ENCODE results near the gene BANK1.
A peak's percentile ranks its signal among the peaks of the same experiment; 100 is the strongest.
"Not testable (repeated sequence)": the region's sequence is repeated elsewhere in the genome, so short reads cannot be mapped to it uniquely, and the experiment has no call there.

Gene BANK1

DNA sequence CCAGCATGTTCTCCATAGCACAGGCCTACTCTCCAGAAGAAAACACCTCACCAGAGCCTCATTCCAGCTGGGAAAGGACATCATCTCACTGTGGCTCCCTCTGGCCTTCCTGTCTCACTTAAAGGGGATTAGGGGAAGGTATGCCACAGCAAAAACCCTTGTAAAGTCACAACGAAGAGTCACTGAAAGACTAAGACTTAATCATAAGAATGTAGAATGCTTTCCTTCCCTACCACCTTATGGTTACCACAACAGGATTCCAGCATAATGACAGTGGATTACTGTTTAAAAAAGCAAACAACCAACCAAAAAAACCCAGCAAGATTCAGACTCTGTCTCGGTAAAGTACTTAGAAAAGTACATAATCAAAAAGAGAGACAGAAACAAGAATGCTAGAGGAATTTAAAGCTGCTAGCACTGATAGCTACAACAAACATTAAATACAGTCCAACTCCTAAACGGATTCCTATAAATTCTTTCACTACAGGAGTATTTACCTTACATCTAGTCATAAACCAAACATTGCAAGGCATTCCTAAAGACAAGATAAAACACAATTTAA lies 75.1 kb downstream of the BANK1 start:
- peak; percentile 64 for DNase-seq (ENCODE audit: low read depth, low spot score)
- POLR2A ChIA-PET, result no interaction called here

DNA sequence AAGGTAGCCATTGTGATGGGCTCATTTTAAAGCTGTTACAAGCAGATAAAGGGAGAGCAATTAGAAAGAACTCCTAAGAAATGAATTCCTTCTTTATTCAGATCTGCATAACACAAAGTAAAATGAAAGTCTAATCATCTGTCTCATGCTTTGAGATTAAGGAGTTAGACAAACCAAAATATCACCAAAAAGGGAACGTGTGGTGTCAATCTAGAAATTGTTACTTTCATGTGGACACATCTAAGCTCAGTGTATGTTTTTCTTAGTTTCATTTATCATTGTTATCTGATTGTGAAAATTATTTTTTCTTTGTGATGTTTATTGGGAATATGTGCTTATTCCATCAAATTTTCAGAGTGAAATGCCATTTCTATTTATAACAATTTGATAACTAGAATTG lies 80.3 kb downstream of the BANK1 start:
- no peak for DNase-seq (ENCODE audit: low read depth, low spot score)
- ChIA-PET CTCF (interaction anchor here (0.9 kb wide), 1 partner anchor 9 kb away, joined by 3 read pairs; no protein-coding TSS in a partner anchor), POLR2A (no interaction called here)
- TF ChIP-seq, protein P1, sequence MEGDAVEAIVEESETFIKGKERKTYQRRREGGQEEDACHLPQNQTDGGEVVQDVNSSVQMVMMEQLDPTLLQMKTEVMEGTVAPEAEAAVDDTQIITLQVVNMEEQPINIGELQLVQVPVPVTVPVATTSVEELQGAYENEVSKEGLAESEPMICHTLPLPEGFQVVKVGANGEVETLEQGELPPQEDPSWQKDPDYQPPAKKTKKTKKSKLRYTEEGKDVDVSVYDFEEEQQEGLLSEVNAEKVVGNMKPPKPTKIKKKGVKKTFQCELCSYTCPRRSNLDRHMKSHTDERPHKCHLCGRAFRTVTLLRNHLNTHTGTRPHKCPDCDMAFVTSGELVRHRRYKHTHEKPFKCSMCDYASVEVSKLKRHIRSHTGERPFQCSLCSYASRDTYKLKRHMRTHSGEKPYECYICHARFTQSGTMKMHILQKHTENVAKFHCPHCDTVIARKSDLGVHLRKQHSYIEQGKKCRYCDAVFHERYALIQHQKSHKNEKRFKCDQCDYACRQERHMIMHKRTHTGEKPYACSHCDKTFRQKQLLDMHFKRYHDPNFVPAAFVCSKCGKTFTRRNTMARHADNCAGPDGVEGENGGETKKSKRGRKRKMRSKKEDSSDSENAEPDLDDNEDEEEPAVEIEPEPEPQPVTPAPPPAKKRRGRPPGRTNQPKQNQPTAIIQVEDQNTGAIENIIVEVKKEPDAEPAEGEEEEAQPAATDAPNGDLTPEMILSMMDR (IDR thresholded peaks at IDR 0.05; ENCODE audit: insufficient read depth, low read length, missing control alignments), result no peak
- H3K4me3 ChIP-seq (ENCODE audit: low read depth, low read length), result no peak overlapping the region

More for the DNA sequence above, 75.1 kb downstream of the BANK1 start:
- CTCF ChIA-PET, result no interaction called here
- no peak overlapping the region for H3K4me3 ChIP-seq (ENCODE audit: low read depth, low read length)
- TF ChIP-seq, protein P1 (IDR thresholded peaks at IDR 0.05; ENCODE audit: insufficient read depth, low read length, missing control alignments), result no peak

DNA sequence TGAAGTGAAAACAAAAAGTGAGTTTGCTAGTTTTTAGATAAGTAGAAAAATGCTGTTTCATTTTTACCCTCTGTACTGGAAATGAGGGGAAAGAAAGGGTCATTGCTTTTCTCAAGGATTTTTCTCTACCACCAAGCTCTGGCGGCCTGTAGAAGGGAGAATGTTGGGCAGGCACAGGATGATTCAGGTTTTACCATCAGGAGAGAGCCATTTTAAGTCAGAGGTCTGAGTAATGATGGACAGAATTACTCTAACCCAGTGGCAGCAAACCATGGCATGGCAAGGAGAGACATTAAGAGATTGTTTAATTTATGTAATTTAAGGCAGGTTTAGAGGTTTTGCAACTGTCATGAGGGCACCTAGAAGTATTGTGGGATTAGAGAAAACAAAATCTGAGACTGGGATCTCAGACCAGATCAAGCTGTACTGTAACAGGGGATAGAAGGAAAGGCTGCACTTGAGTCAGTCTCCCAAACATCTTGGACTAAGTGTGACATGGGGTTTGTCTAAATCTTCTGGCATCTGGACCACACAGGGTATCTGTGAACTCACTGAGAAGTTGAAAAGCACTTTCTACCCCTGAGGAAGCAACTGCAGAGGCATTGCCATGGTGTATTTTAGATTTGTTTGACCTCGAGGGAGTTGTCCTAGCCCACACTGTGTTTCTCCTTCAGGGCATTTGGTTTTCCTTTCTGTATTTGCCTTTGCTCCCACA lies 81.6 kb downstream of the BANK1 start:
- no peak for DNase-seq (ENCODE audit: low read depth, low spot score)
- no peak overlapping the region for H3K4me3 ChIP-seq (ENCODE audit: low read depth, low read length)
- ChIA-PET POLR2A (no interaction called here), CTCF (no interaction called here)
- TF ChIP-seq, protein P1 (IDR thresholded peaks at IDR 0.05; ENCODE audit: insufficient read depth, low read length, missing control alignments), result no peak

DNA sequence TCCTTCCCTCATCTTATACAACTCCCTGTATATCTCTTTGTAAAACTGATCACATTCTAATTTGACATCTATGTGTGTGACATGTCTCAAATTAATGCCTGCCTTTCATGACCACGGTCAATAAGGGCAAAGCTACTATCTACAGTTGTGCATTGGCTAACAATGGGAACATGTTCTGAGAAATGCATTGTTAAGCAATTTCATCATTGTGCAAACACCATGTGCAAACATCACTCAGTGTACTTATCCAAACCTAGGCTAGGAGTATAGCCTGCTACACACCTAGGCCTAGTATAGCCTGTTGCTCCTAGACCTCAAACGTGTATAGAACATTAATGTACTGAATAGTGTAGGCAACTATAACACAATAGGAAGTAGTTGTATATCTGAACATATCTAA lies 95.0 kb downstream of the BANK1 start:
- TF ChIP-seq, protein P1 (IDR thresholded peaks at IDR 0.05; ENCODE audit: insufficient read depth, low read length, missing control alignments), result no peak
- no peak for DNase-seq (ENCODE audit: low read depth, low spot score)
- ChIA-PET CTCF (no interaction called here), POLR2A (no interaction called here)
- no peak overlapping the region for H3K4me3 ChIP-seq (ENCODE audit: low read depth, low read length)

DNA sequence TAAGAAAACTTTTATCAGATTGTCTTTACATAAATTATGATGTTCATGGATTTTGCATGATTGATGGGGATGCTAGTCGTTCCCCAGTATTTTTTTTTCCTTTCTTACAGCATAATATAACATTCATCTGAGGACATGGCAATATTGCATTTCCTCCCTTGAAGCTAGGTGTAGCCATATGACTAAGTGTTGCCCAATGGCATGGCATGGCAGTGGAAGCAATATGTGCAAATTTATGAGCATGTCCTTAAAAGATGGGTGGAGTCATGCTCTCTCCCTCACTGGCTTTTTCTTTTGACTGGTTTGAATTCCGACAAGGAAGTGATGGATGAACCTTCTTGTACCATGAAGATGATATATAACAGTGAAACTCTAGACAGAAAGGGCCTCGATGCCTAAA lies 96.3 kb downstream of the BANK1 start:
- ChIA-PET CTCF (no interaction called here), POLR2A (no interaction called here)
- TF ChIP-seq, protein P1 (IDR thresholded peaks at IDR 0.05; ENCODE audit: insufficient read depth, low read length, missing control alignments), result no peak
- H3K4me3 ChIP-seq (ENCODE audit: low read depth, low read length), result no peak overlapping the region
- DNase-seq (ENCODE audit: low read depth, low spot score), result no peak

DNA sequence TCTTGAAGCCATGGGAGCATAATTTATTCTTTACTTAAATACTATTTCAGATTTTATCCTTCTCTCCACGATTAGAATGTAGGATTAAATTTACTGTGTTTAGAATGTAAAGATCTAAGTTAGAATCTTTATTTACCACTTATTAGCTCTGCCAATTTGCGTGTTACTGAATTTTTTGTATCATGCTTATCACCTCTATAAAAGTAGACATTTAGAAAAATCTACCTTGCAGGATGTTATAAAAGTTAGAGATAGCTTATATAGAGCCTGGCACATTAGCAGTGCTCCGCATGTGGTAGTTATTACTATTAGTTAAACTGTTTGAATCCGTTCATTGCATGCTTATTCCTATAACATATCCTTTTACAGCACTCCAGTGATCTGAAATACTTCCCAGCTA lies 97.9 kb downstream of the BANK1 start:
- ChIA-PET POLR2A (no interaction called here), CTCF (no interaction called here)
- no peak for DNase-seq (ENCODE audit: low read depth, low spot score)
- TF ChIP-seq, protein P1 (IDR thresholded peaks at IDR 0.05; ENCODE audit: insufficient read depth, low read length, missing control alignments), result no peak
- H3K4me3 ChIP-seq (ENCODE audit: low read depth, low read length), result no peak overlapping the region

DNA sequence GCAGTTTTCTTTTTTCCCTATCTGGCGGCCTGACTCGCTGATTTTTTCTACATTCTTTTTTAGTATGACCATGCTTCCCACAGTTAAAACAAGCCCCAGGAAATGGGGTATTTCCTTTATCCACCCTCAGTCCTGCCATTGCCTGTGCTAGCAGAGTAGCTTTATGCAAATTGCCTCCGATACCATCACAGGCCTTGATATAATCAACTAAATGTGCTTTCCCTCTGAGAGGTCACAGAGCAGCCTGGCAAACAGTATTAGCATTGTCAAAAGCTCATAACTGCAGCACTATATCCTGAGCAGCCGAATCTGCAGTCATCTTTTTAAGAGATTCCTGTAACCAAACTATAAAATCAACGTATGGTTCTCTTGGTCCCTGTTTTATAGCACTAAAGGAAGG lies 115.0 kb downstream of the BANK1 start:
- DNase-seq (ENCODE audit: low read depth, low spot score); POLR2A ChIA-PET; CTCF ChIA-PET; H3K4me3 ChIP-seq (ENCODE audit: low read depth, low read length): not testable (repeated sequence)
